Cardiac septum (tissue), 1 donor: ENCODE data around the gene LRRC49. TPM values are rescaled to one million over a fixed set of nuclear protein-coding genes. Genes with fewer than 3 reads are reported as not detected.
"Not testable (repeated sequence)": the region's sequence is repeated elsewhere in the genome, so short reads cannot be mapped to it uniquely, and the experiment has no call there.

Source experiments
- DNase-seq: peaks from one replicate; pipeline ENCODE4 v3.0.0-alpha.2; 2020; ENCODE audit warnings: low spot score
- intact Hi-C: fragments of 100-400 bp; cut with DNase I; formaldehyde crosslinking; loops from one replicate; pipeline ENCODE4 v1.14.0; 2022
- total RNA-seq: library from RNA; stranded (reverse); fragmentation: NEBNext Ultra II Directional; extraction: Animal tissue kit (Norgen Biotek cat#: 25700); gene quantifications from one replicate; pipeline ENCODE4 v1.2.1, GENCODE V29; 2021
- donor health status: DM: no; HTN: no; CAD: no.

The LRRC49 gene
- total RNA-seq, 1 donor from 2014 or later: 83.2 TPM

DNA sequence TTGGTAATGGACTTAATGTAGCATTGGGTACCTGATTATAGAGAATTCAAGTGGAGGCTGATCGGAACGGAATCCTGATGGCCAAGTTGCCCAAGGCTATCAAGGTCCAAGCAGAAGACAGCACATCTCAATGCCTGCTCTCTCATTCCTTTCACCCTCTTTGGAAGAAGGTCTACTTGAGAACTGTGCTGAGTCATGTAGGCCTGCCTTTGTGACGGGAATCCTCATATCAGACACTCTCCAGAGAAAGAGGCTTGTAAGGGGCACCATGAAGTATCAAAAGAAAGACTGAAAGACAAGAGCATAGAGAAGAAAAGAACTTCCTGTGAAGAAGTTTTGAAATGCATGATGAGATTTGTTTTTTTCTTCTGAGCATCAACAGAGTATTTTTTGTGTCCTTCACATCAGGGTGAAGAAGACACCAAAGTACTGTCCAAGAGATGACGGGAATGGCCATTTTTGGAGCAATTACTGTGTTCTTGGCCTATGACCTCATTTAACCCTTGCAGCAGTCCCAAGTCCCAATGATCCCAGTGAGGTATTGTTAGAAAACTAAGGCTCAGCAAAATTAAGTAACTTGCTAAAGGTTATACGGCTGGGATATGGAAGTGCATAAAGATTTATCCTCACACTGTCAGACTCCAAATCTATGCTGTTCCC lies 25.5 kb upstream of the LRRC49 start:
- intact Hi-C loops: no loop called here
- DNase-seq: no peak

DNA sequence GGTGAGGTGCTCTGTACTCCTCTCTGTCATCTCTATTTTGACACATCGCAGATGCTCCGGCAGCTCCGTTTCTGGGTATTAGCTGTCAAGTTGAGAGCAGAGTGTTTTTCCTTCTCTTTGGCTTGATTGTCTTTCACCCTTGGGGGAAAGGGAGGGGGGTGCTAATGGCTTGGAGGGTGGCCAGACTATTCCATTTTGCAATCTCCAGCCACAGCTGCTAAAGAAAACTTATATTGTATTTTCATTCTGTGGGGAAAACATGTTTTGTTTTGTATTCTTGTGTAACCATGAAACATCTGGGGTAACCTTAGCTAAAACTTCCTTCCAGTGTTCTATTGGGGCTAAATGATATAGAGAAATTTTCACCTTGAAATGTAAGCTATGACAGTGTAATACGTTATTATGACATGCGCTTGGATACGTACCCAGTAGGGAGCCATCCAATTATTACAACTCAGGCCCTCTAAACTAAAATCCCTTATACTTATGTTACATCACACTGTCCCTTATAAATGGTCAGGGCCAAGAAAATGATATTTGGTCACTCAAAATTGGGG lies 24.6 kb upstream of the LRRC49 start:
- DNase-seq: no peak
- intact Hi-C loops: no loop called here

DNA sequence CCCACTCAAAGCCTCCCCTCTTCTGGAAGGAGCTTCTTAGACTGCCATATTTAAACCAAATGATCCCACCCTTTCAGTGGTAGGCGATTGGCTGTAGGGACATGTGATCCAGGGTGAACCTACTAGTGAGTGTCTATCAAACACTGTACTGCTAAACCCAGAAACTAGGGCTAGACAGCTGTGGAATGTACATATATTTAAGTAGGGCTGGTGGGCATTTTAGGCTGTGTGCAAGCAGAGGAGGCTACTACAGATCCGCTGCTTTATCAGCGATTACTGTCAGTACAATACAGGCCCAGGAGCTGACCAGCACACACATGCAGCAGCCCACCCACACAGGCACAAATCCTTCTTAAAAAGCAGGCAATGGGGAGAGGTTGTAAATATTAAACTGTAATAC lies 23.3 kb upstream of the LRRC49 start:
- intact Hi-C loops: no loop called here
- DNase-seq: no peak

DNA sequence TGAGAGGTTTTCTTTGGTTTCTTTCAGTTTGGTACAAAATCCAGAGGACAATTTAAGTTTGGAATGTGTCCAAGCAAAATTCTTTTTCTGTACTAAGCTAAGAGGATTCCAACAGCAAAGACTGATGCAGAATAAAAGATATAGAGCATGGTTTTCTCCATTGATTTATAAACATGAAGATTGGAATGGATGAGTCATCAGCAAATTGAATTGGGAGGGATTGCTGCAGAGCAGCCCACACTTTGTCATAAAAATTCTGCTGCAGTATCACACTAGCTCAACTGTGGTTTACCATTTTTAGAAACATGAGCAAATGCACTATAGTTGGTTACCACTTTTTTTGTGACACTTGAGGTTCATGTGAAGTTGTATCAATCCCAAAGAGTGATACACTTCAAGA lies 22.6 kb upstream of the LRRC49 start:
- DNase-seq: no peak
- intact Hi-C loops: no loop called here

DNA sequence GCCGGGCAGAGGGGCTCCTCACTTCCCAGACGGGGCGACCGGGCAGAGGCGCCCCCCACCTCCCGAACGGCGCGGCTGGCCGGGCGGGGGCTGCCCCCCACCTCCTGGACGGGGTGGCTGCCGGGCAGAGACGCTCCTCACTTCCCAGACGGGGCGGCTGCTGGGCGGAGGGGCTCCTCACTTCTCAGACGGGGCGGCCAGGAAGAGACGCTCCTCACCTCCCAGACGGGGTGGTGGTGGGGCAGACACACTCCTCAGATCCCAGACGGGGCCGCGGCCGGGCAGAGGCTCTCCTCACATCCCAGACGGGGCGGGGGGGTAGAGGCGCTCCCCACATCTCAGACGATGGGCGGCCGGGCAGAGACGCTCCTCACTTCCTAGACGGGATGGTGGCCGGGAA lies 21.1 kb upstream of the LRRC49 start:
- intact Hi-C loops, DNase-seq: not testable (repeated sequence)

DNA sequence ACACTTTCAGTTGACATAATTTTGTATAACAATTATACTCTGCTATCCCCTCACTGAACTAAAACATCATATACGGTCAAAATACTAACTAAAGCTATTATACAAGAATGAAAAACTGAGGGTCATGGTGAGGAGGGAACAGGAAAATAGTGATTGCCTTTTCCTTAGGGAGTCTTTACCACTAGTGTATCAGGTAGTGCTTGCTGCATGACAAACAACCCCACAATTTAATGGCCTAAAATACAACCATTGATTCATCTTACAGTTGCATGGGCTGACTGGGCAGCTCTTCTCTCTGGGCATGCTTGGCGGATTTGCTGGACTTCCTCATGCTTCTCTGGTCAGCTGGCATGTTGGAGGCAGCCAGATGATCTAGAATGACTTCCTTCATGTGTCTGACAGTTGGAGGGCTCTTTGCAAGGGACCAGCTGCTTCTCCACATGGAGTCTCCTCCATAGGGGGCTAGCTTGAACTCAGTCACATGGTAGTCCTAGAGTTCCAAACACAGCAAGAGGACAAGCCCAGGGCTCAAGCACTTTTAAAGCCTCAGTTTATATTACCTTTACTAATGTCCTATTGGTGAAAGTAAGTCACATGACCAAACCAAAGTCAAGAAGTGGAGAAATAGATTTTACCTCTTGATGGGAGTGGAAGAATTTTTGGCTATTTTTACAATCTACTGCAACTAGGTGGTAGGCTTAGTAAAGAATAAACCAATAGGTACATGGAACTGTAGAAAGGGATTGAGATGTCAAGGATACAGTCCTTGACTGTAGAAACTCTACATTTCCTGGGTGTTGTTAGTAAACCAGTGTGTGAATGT lies 19.2 kb upstream of the LRRC49 start:
- no peak for DNase-seq
- intact Hi-C loops: loop anchor here (1.0 to 2.0 kb wide), 2 partner anchors 48 to 195 kb away; no protein-coding TSS in a partner anchor

DNA sequence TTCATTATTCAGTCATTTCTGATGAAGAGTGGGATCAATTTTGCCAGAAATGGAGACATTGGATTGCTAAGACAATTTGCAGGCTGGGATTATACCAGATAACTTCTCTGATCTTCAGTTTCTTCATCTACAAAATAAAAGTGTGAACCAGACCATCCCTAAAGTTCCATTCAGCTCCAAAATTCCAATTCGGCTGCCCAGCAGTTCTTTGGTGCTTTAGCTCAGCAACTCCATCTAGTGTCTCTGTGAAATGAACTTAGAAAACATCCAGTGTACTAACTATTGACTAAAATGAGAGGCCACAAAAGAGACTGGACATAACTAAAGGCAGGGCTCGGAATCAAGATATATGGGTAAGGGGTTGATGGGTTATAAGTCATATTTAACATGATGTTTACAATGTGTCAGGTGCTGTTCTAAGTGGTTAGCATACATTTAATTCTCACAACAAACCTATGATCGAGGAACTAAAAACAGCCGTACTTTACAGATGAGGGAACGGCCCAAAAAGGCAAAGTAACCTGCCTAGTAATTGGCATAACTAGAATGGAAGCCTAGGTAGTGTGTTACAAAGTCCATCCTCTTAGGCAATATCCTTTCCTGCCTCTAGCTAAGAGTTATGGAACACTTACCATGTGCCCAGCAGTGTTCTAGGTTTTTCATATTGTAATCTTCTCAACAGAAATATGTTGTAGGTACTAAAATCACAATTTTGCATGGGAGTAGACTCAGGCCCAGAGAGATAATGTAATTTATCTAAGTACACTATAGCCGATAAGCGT lies 17.4 kb upstream of the LRRC49 start:
- no peak for DNase-seq
- intact Hi-C loops: loop anchor here (2.0 kb wide), 1 partner anchor 196 kb away; no protein-coding TSS in a partner anchor

DNA sequence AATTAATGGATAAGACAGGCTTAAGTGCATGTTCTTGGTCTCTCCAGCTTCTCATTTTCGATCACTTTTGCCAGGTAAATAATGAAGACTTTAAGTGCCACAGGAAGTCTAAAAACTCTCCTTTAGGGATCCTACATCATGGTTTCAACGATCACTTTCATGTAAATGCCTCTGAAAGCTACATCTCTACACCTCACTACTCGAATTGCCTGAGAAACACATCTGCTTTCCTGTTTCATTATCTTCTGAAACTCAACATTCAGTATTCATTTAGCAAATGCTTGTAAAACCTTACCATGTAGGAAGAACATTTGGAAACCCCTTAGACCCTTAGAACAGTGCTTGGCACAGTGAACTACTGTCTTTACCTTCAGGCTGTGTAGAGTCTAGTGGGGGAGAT lies 16.6 kb upstream of the LRRC49 start:
- intact Hi-C loops: no loop called here
- no peak for DNase-seq

DNA sequence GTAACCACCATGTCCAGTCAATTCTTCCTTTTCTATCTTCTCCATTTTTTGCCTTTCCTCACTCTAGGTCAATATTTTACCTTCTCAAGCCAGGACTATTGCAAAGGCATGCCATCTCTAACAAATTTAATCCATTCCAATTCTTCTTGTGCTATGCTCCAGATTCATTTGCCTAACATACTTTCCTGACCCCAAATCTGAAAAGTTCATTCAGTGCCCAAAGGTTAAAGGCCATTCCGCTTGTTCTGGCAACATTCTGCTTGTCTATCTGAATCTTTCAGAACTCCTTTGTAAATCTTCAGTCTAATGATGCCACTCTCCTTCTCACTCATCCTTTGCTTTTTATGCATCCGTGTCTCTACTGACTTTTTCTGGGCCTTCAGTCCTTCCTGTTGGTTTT lies 15.9 kb upstream of the LRRC49 start:
- intact Hi-C loops: no loop called here
- no peak for DNase-seq

DNA sequence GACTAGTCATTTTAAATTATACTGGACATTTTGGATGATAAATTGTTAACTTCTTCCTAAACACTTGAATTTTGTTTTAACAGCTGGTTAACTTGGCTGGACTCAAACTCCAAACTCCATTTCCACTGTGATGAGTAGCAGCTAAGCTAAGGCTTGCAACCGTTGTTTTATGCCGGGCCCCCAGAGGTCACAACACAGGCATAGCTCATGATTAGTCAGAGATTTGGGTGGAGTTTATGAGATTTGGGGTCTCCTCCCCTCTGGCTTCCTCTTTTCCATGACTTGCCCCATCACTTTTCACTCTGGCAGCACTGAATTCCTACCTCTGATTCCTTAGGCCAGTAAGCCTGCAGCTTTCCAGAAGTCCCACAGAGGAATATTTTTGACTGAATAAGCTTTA lies 13.2 kb upstream of the LRRC49 start:
- DNase-seq: no peak
- intact Hi-C loops: no loop called here

DNA sequence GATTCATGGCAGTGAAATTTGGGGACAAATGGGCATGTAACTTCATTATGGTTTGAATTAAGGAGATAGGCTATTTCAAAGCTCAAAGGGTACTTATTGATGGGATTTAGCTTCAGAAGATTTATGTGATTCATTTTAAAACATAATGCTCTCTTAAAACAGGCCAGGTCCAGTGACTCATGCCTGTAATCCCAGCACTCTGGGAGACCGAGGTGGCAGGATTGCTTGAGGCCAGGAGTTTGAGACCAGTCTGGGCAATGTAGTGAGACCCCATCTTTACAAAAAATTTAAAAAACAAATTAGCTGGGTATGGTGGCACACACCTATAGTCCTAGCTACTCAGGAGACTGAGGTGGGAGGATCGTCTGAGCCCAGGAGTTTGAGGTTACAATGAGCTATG lies 11.8 kb upstream of the LRRC49 start:
- no peak for DNase-seq
- intact Hi-C loops: no loop called here

DNA sequence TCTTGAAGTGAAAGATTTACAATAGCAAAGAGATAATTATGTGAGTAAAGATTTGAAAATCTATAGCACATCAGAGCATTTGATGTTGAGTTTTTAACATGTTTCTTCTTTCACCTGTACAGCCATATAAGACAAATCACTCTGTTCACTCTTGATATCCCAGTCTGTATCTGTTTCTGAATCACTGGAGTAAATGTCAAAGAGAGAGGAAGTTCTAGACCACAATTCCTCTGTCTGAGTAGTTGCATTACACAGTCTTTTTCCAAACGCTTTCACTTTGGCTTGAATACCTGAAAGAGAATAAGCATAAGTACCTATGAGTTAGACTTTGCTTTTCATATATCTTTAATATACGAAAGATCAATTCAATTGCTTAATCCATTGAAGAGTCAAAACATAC lies 10.3 kb upstream of the LRRC49 start:
- no peak for DNase-seq
- intact Hi-C loops: no loop called here

DNA sequence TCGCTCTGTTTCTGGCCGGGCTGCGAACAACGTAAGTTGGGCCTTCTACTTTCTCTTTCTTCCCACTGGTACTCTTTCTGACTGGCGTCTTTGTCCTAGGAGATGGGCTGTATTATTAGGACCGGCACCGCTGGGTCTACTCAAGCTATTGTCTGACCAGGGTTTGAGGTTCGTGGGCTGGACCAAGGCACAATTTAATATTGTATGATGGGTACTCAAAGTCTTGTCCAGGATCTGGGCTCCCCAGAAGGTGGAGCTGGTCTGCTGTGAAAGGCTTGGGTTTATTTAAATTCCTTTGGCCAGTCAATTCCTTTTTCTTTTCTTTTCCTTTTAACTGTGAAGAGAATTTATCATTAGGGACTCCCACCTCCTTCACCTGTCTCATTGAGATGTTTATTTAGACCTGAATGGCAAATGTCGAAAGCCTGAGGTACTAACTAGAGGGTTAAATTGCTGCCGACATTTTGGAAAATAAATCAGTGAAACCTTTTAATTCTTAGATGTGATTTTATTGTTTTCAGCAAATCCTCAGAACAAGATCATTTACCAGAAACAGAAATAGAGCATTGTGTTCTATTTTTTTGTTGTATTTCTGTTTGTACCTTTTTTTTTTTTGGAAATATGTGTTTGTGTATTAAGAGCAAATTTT lies 410 bp downstream of the LRRC49 start:
- intact Hi-C loops: loop anchor here (5.0 kb wide), 3 partner anchors 114 to 549 kb away; no protein-coding TSS in a partner anchor
- no peak for DNase-seq

DNA sequence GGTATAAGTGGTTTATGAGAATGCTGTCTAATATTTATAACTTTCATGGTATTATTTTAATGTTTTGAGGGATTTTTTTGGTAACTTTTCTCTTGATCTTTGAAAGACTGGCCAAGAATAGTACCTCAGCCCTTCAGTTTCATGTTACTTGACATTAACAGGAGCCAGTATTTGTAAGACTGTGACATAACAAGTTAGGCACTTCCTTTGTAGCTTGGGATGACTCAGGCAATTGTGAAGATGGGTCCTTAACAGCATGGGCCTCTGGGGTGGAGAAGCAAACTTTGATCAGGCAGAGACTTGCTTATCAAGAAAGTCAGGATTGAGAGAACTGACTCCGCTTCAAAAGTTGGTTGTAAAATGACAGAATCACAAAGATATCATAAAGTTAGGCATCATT lies 9.5 kb downstream of the LRRC49 start:
- intact Hi-C loops: no loop called here
- DNase-seq: no peak

DNA sequence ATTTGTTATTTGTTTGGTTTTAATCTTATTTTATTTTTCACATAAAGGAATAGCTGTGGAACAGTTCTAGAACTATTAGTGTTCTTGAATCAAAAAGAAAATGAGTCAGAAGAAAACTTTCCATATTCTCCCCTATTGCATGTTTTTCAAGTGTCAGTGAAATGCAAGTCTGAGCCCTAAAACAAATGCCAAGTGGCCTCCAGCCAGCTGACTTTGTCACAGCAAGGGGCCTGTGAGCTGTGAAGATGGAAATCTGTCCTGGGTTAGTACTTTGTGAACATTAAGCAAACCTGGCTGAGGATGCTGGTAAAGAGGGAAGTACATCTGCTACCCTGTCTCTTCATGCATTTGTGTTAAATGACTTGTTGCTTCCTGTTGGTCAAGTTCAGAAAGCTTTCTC lies 14.2 kb downstream of the LRRC49 start:
- intact Hi-C loops: no loop called here
- DNase-seq: no peak

DNA sequence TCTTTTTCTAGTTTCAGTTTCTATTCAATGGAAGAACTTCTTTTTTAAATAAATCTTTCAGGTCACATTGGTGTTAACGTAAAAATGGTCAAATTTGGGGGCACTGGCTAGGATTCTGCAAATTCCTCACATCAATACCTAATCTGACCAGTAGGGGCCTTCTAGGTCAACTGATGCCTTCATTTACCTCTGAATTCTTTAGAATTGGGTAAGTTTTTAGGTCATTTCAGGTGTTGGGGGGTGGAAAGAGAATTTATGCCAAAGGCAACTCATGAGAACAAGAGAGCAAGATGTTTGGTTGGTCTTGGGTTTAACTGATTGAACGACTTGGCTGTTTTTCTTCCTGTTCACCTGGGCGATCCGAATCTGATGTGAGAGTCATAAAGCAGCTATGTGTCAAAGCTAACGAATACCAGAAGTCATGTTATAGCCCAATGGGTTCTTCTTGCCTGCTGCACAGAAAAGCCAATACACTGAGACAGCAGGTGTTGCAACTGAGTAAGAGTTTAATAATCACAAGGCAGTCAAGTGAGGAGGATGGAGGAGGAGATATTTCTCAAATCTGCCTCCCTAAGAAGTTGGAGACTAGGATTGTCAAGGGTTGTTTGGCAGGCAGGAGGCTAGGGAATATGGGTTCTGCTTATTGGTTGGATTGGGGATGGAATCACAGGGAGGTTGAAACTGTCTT lies 15.3 kb downstream of the LRRC49 start:
- no peak for DNase-seq
- intact Hi-C loops: no loop called here

DNA sequence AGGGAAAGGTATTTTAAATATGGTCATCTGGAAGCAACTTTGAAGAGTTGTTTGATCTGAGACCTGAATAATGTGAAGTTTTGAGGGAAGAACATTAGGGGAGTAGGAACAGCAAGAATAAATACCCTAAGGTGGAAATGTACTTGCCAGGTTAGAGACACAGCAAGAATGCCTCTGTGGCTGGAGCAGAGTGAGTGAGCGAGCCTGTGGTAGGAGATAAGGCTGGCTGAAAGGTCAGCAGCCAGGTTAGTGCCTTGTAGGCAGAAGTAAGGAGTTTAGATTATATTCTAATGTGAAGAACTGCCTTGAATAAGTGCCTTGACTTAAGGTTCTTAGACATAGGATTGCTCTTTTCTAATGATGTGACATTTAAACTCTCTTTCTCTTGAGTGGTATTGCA lies 18.3 kb downstream of the LRRC49 start:
- no peak for DNase-seq
- intact Hi-C loops: no loop called here

DNA sequence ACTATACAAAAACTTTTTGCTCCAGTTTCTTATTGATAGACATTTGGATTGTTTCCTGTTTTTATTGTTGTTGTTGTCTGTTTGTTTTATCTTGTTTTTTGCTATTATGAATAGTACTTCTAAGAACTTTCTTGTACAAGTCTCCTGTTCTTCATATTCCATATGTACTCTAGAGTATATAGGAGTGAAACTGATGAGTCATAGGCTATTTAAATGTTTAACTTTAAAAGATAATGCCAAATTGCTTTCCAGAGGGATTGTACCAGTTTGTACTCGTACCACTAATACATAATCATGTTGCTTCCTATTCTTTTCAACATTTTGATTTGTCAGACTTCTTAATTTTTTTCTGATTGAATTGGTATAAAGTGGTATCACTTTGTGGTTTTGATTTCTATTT lies 19.6 kb downstream of the LRRC49 start:
- intact Hi-C loops: no loop called here
- DNase-seq: no peak

DNA sequence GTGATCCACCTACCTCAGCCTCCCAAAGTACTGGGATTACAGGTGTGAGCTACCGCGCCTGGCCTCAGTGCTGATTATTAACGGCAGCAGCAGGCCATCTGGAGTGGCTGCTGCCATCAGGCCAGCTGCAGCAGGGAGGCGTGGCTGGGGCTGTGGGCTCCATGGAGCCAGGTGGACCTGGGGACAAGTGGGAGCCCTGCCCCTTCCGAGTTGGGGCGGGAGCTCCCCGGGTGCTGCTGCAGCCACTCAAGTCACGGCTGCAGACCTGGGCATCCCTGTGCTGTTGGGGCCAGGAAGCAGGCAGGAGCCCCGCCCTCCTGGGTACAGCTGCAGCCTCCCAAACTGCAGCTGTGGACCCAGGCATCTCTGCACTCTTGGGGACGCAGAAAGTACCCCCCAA lies 23.9 kb downstream of the LRRC49 start:
- DNase-seq: no peak
- intact Hi-C loops: no loop called here
